Measurements from ENCODE around the gene DIAPH2. TPM values are rescaled to one million over a fixed set of nuclear protein-coding genes. Genes with fewer than 3 reads are reported as not detected.

DIAPH2 gene
- total RNA-seq, 4 donors from 2014 or later, result 36.6 to 78.3 (median 41.4) TPM

- DNase-seq (ENCODE audit: low spot score), result no peak
- no peak for ATAC-seq (ENCODE audit: low FRiP score)
- no peak for TF ChIP-seq CTCF (IDR thresholded peaks at IDR 0.05)
These were observed 918.0 kb downstream of the DIAPH2 start for GRCh38 chrX:97602465-97603258.

DNA sequence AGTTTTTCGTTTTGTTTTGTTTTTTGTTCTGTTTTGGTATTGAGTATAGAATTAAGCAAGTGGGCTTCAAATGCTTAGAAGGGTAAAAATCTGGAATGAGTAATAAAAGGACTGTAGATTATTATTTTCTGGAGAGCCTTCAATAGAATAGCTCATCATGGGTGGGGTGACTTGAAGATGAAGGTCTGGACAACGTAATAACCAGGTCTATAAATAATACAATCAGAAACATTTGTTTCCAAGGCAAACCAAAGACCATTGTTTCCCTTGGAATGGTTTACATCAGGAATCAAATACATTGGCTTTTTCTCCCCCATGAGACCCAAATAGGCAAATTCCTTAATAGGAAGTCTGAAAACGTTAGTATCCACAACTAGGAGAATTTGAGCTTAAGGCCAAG, 920.6 kb downstream of the DIAPH2 start:
- ATAC-seq (ENCODE audit: low FRiP score) (no peak), DNase-seq (ENCODE audit: low spot score) (no peak)
- no peak for TF ChIP-seq CTCF (IDR thresholded peaks at IDR 0.05)

DNA sequence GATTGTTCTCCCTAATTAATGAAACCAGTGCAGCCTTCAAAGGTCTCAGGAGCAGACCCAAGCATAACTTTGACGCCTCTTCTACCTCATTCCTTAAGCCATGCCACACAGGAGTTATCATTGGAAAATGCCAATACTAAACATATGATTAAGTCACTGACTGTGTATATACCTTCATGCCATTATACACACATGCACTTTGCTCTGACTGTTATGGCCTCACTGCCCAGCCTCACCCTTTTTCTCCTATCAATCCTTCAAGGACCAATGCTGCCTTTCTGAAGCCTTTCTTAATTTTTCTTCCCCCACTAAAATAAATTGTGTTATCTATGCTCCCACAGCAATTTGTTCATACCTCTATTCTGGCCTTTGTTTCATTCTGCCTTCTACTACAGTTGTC, 924.7 kb downstream of the DIAPH2 start:
- no peak for TF ChIP-seq CTCF (IDR thresholded peaks at IDR 0.05)
- no peak for DNase-seq (ENCODE audit: low spot score)
- no peak for ATAC-seq (ENCODE audit: low FRiP score)

DNA sequence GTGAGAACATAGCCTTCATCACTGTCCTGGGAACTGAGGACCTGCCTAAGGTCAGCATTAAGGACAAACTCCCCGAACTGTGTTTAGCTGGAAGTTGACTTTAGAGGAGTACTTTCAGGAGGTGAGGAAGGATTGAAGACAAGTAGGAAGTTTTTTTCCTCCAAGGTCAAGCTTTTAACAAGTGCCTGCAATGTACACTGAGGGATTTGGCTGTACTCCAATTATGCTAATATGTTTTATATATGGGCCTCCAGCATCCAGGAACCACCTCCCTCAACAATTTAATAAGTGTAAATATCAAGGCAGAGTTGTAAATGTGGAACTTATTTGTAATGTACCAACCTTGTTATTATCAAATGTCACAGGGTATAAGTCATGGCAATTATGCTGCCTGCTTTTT, 925.3 kb downstream of the DIAPH2 start:
- no peak for TF ChIP-seq CTCF (IDR thresholded peaks at IDR 0.05)
- DNase-seq (ENCODE audit: low spot score) (no peak), ATAC-seq (ENCODE audit: low FRiP score) (no peak)

DNA sequence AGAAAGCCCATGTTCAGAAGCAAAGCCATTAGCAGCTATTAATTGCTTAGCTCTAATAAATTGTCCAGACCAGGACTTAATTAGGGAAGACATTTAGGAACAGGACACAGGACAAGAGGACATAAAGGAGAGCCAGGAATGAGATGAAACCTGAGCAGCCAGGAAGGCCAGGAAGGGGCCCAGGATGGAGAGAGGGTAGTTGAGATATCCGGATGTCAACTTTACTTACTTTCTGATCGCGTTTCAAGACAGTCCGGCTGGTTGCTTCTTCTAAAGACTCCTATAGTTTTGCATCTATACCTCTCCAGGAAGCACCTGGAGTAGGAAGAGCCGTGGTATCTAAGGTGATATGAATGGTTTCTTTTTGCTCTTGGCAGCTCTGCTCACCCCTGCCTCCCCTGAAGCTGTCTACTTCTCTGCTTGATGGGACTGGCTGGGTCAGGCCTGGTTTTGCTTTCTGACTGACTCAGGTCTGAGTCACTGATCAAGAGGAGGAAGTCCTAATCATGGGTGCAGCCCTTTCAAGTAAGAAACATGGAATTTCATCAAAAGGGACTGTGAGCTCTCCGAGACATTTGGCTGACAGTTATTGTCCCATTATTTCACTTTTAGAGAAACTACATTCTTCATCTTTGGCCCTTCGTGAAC, 932.4 kb downstream of the DIAPH2 start:
- DNase-seq (ENCODE audit: low spot score) (no peak), ATAC-seq (ENCODE audit: low FRiP score) (no peak)
- TF ChIP-seq CTCF (IDR thresholded peaks at IDR 0.05), result no peak

- DNase-seq (ENCODE audit: low spot score) (no peak), ATAC-seq (ENCODE audit: low FRiP score) (no peak)
- TF ChIP-seq CTCF (IDR thresholded peaks at IDR 0.05), result no peak
These were observed 934.9 kb downstream of the DIAPH2 start for GRCh38 chrX:97619499-97619898.

DNA sequence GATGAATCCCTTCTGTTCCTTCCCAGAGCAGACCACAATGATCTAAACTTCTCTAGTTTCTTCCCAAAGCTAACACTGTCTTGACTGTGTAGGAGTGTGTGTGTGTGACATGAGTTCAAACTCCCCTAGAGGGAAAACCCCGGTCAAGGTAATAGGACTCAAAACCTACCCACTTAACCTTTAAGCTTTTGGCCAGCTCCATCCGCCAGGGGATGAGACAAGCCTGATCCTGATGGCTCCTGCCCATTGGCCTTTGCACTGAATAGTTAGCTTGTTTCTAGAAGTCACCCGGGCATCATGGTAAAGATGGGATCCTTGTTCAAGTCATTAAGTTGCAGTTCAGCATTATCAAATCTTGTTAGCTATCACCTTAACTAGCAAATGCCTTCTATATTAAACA, 937.5 kb downstream of the DIAPH2 start:
- DNase-seq (ENCODE audit: low spot score) (no peak), ATAC-seq (ENCODE audit: low FRiP score) (no peak)
- TF ChIP-seq CTCF (IDR thresholded peaks at IDR 0.05), result no peak
